GM18505 (cell line): Measurements from ENCODE around the gene CCDC34.
"Not testable (repeated sequence)": the region's sequence is repeated elsewhere in the genome, so short reads cannot be mapped to it uniquely, and the experiment has no call there.

Experiments used
- ATAC-seq: cut with Tn5 transposase; IDR thresholded peaks from one replicate; pipeline ENCODE4 v1.9.1; 2021; ENCODE audit not compliant: unreplicated experiment
- POLR2A ChIP-seq: IDR thresholded peaks from 4 replicates; pipeline ENCODE4 v1.6.1; 2011; ENCODE audit warnings: borderline replicate concordance; ENCODE audit not compliant: insufficient read depth, insufficient read length; ENCODE audit errors: extremely low read depth

The CCDC34 gene

GRCh38 chr11:27348340-27348873 lies 14.6 kb downstream of the CCDC34 start:
- no peak for ATAC-seq

GRCh38 chr11:27347359-27348339 lies 15.4 kb downstream of the CCDC34 start:
- TF ChIP-seq POLR2A = no peak
- ATAC-seq = no peak

More at GRCh38 chr11:27348340-27348873, 14.6 kb downstream of the CCDC34 start:
- no peak for TF ChIP-seq POLR2A

GRCh38 chr11:27339941-27340340 lies 23.1 kb downstream of the CCDC34 start:
- no peak for TF ChIP-seq POLR2A
- no peak for ATAC-seq

- not testable (repeated sequence) for ATAC-seq
These were observed 28.3 kb downstream of the CCDC34 start for GRCh38 chr11:27334764-27335163.

- ATAC-seq = no peak
- no peak for TF ChIP-seq POLR2A
These were observed 31.0 kb downstream of the CCDC34 start for GRCh38 chr11:27331981-27332380.

GRCh38 chr11:27330633-27331270 lies 32.3 kb downstream of the CCDC34 start:
- ATAC-seq = no peak
- no peak for TF ChIP-seq POLR2A

GRCh38 chr11:27329867-27330632 lies 33.0 kb downstream of the CCDC34 start:
- no peak for ATAC-seq
- TF ChIP-seq POLR2A = no peak

GRCh38 chr11:27328614-27329013 lies 34.4 kb downstream of the CCDC34 start:
- ATAC-seq = no peak

GRCh38 chr11:27327064-27327463 lies 36.0 kb downstream of the CCDC34 start:
- not testable (repeated sequence) for ATAC-seq

More at GRCh38 chr11:27328614-27329013, 34.4 kb downstream of the CCDC34 start:
- TF ChIP-seq POLR2A = no peak

GRCh38 chr11:27322196-27322595 lies 40.8 kb downstream of the CCDC34 start:
- not testable (repeated sequence) for ATAC-seq

GRCh38 chr11:27321340-27321739 lies 41.7 kb downstream of the CCDC34 start:
- not testable (repeated sequence) for ATAC-seq

- peak; percentile 99 for ATAC-seq
- no peak for TF ChIP-seq POLR2A
These were observed 43.9 kb downstream of the CCDC34 start for GRCh38 chr11:27319072-27319471.

GRCh38 chr11:27317751-27318150 lies 45.3 kb downstream of the CCDC34 start:
- no peak for ATAC-seq
- no peak for TF ChIP-seq POLR2A
